ENCODE results near the gene RRP1B. TPM values are rescaled to one million over a fixed set of nuclear protein-coding genes. Genes with fewer than 3 reads are reported as not detected.
A peak's percentile ranks its signal among the peaks of the same experiment; 100 is the strongest.
"Not testable (repeated sequence)": the region's sequence is repeated elsewhere in the genome, so short reads cannot be mapped to it uniquely, and the experiment has no call there.

The RRP1B gene
- total RNA-seq, 1 donor from 2014 or later = 20.8 TPM

GRCh38 chr21:43640400-43640799 lies 19.0 kb upstream of the RRP1B start:
- DNase-seq (ENCODE audit: low read depth in 2 of 2) = no peak

- DNase-seq (ENCODE audit: low read depth in 2 of 2) = no peak
Measured at GRCh38 chr21:43643193-43643592, 16.2 kb upstream of the RRP1B start.

DNA sequence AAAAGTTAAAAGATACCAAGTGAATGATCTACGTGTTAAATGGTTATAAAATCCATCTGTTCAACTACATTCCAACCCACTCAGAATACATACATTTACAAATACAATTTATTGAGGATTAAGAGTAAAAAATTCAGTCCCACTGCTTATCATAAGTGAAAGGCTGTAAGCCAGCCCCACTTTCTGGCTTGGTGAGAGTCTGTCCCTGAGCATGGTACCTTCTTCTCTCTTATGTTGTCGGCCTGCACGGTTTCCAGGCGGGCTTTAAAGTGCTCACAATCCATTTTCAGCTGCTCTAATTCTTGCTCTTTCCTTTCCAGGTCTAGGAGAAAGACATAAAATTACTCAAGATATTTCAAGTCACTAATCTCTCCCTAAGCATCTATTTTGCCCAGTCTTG lies 15.3 kb upstream of the RRP1B start:
- DNase-seq (ENCODE audit: low read depth in 2 of 2) = no peak

DNA sequence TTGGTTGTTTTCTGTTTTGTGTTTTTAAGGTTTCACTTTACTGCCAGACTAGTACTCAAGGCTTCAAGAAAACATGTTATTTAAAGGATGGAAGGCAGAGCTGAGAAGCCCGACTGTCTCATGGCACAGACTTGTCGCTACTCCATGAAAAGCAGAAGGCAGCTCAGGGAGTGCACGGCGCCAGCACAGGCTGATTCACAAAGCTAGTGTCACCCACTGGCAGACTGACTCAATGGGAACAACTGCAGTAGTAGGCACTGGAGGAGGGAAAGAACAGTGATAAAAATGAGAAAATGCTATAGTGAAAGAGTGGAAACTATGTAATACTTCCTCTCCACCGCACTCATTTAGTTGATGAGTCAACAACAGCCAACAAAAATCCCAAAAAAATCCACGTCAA lies 14.8 kb upstream of the RRP1B start:
- DNase-seq (ENCODE audit: low read depth in 2 of 2) = peak; percentile 45 to 65

- DNase-seq (ENCODE audit: low read depth in 2 of 2) = peak; percentile 70 to 85
Measured at GRCh38 chr21:43645136-43645891, 14.0 kb upstream of the RRP1B start.

- DNase-seq (ENCODE audit: low read depth in 2 of 2) = no peak
Measured at GRCh38 chr21:43645976-43646375, 13.4 kb upstream of the RRP1B start.

DNA sequence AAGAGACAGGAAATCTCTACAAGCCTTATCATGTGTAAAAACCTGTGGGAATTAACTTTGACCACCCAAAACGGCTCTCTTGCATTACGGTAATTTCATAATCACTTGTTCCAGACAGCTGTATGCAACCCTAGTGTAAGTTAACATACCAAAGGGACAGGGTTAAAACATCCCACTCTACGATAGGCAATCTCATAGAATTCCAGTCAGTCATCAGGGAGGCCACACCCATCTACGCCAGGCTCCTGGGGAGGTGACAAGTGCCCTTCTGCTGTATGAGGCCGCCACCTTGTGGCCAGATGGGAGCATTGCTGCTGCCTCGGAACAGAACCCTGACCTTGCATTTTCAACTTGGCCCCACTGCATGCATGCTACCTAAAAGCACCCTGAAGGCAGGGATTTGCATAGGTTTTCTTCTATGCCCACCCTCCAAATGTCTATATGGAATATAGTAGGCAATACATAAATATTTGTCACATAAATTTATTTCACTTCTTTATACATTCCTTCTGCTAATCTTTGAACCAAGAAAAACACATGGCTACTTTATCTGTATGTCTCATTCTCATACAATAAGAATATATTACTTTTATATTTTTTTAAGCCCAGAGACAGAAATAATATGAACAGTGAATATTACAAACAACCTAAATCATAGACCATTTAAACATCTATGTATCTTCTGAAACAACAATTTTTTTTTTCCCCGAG lies 12.7 kb upstream of the RRP1B start:
- DNase-seq (ENCODE audit: low read depth in 2 of 2) = peak; percentile 93 to 94

- DNase-seq (ENCODE audit: low read depth in 2 of 2) = no peak
Measured at GRCh38 chr21:43648171-43648570, 11.2 kb upstream of the RRP1B start.

DNA sequence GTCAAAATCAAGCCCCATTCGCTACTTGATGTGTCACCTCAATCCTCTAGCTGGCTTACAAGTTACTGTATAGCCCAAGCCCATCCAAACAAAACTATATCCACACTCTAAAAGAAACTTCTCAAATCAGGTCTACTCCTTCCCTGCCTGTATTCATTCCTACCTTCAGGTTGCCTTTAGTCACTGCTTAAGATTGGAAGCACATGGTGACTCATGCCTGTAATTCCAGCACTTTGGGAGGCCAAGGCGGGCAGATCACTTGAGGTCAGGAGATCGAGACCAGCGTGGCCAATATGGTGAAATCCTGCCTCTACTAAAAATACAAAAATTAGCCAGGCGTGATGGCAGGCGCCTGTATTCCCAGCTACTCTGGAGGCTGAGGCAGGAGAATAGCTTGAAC lies 7.4 kb upstream of the RRP1B start:
- DNase-seq (ENCODE audit: low read depth in 2 of 2) = not testable (repeated sequence)

- DNase-seq (ENCODE audit: low read depth in 2 of 2) = no peak
Measured at GRCh38 chr21:43652616-43653015, 6.7 kb upstream of the RRP1B start.

DNA sequence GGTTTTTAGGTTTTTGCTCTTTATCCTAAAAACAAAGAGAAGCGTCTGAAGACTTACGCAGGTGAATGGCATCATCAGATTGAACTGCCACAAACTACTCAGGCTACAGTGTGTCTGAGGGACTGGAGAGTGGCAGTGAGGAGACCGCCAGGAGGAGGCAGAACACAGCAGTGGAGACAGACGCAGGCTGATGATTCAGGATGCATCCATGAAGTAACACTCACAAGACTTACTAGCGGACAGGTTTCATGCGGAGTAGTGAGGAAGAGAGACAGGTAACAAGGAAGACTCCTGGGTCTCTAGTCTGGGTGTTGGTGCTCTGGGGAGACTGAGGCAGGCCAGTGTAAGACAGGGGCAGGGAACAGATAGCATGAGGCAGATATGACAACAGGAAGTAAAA lies 5.7 kb upstream of the RRP1B start:
- DNase-seq (ENCODE audit: low read depth in 2 of 2) = no peak

- peak in 1 of 2 donors; percentile 62 for DNase-seq (ENCODE audit: low read depth in 2 of 2)
Measured at GRCh38 chr21:43654806-43655489, 4.4 kb upstream of the RRP1B start.

DNA sequence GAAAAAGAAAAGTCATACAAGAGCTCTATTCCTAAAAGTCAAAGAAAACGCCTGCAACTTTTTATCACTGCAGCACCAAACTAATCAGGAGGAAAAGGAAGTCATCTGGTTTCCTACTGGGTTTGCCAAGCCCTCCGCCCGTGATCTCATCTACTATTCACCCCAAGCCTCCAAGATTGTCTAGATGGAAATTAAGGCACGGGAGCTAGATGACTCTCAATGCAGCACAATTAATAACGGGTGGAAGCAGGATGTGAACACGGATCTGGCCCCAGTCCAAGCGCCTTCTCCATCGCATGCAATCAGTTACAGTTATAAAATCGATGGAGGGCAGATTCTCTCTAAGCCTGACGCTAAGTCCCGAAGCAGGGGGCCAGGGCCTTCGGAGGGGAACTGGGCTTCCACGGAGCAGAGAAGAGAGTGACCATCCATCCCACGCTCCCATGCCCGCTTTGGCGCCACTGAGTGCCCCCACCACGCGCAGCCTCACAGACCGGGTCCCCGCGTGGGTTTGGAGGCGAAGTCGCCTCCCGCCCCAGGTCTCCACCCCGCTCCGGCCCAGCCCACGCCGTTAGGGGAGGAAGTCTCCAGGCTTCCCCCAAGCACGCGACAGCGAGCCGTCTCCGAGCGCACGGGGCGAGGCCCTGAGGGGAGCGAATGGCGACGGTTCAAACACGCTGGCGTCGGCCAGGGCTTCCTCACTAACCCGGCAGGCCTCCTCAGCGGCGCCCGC lies 1.8 kb upstream of the RRP1B start:
- peak; percentile 72 to 91 for DNase-seq (ENCODE audit: low read depth in 2 of 2)

DNA sequence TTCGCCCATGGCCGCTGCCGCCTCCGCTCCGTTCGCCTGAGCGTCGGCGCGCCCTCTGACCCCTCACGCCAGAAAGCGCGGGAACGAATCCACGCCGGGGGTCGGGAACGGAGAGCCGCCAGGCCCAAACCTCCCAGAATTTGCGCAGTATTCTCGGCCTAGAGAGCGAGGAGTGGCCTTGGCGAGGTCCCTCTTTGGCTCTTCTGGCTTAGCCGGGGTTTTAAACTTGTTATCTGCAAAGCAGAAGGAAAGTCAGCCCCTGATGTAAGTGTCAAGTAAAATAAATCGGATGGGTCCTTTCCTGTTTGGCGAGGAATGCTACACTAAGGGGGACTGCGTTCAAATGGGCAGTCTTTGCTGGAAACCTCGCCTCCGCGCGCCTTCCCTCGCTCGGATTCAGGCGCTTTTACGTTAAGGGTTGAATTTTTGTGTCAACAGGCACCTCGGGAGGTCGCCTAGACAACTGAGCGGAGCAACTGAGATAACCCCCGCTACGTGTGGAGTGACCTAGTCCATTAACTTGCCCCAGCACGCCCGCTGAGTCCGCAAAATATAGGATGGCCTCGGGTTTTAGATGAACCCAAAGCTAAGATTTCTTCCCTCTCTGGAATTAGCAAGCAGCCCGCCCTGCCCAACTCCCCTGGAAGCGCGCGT lies 1.1 kb upstream of the RRP1B start:
- no peak for DNase-seq (ENCODE audit: low read depth in 2 of 2)

GRCh38 chr21:43658769-43659135 lies 608 bp upstream of the RRP1B start:
- no peak for DNase-seq (ENCODE audit: low read depth in 2 of 2)

- peak in 1 of 2 donors; percentile 28 for DNase-seq (ENCODE audit: low read depth in 2 of 2)
Measured at GRCh38 chr21:43662286-43662685, 2.9 kb downstream of the RRP1B start.

DNA sequence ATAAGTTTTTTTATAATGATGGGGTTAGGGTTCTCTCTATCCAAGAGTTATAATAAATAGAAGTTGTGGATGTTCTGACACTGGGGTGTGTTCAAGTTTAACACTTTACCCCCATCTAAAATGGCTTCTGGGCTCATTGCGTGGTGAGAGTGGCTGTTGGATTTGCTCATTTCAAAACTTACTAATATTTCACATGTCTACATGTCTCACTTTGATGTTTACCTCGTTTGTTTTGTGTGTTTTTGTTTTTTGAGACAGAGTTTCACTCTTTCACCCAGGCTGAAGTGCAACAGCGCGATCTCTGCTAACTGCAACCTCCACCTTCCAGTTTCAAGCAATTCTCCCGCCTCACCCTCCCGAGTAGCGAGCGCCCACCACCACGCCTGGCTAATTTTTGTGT lies 3.7 kb downstream of the RRP1B start:
- DNase-seq (ENCODE audit: low read depth in 2 of 2) = no peak

DNA sequence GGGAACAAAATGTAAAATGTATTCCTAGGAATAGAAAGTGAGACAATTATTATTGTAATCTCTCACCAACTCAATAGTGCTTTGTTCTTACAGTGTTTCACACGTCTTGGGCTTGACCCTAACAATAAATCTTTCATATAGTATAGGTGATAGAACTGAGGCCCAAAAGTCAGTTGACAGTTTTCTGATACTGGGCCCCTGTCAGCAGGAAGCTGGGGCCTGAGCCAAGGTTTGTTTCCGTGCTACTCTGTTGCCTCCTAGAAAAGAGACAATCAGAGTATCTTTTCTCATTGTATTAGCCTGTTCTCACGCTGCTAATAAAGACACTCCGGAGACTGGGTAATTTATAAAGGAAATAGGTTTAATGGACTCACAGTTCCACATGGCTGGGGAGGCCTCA lies 5.0 kb downstream of the RRP1B start:
- DNase-seq (ENCODE audit: low read depth in 2 of 2) = peak; percentile 75 to 80

DNA sequence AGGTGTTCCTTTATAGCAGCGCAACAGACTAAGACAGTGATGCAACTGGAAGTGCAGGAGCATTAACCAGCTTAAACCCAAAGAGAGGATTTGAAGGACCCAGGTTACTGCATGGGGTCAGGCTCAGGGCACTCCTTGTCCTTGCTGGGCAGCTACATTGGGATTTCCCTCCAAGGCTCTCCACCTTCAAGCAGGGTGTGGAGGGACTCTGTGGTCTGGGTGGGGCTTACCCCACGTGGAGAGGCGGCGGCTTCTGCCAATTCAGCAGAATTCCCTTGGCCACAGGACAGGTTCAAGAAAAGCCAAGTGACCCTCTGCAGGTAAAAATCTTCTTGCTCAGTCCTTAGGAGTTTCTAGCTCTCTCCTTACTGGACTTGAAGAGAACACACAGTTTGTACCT lies 6.5 kb downstream of the RRP1B start:
- DNase-seq (ENCODE audit: low read depth in 2 of 2) = no peak

DNA sequence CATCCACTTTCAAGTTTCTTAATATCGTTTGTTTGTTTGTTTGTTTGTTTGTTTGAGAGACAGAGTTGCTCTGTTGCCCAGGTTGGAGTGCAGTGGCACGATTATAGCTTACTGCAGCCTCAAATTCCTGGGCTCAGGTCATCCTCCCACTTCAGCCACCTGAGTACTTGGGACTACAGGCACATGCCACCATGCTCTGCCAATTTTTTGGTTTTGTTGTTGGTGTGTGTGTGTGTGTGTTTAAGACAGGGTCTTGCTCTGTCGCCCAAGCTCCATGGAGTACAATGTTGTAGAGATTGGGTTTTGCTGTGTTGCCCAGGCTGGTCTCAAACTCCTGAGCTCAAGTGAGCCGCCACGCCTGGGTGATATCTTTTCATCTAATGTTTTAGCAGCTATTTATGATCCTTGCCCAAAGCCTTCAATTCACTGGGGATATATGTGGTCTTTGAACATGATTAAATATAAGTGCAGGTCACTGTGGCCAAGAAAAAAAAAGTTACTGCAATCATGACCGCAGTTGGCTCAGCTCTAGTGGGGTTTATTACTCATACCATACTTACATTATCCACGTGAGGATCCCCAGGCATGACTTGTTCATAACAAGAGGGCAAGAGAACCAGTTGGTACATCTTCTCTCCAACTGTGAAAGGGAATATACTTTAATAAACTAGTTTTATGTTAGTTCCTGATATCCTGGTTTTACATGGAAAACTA lies 8.0 kb downstream of the RRP1B start:
- DNase-seq (ENCODE audit: low read depth in 2 of 2) = no peak
